Breast epithelium (tissue), 4 donors: ENCODE measurements around the gene ENDOV. TPM values are rescaled to one million over a fixed set of nuclear protein-coding genes. Genes with fewer than 3 reads are reported as not detected.

Experiments used
- DNase-seq, 2 donors: peaks; one replicate each; pipeline ENCODE4 v3.0.0-alpha.2; 2019; ENCODE audit warnings: low spot score in 2 of 2
- H3K27ac ChIP-seq, 2 donors: fragments of 200-600 bp; sonication (generic) in 1 of 2; one replicate each; pipeline ENCODE4 v1.5.1; 2016 to 2019; ENCODE audit warnings: mild to moderate bottlenecking in 1 of 2
- H3K27me3 ChIP-seq, 2 donors: fragments of 200-600 bp; sonication (generic) in 1 of 2; one replicate each; pipeline versions ENCODE4 v1.5.1 to v1.6.0; 2017 to 2019; ENCODE audit warnings: control low read depth in 1 of 2, mild to moderate bottlenecking in 1 of 2
- H3K36me3 ChIP-seq: fragments of 200-600 bp; one replicate; pipeline ENCODE4 v1.5.1; 2019
- H3K4me1 ChIP-seq, 2 donors: fragments of 200-600 bp; sonication (generic); one replicate each; pipeline ENCODE4 v1.5.1; 2016 to 2019; ENCODE audit warnings: control low read depth in 1 of 2
- H3K4me3 ChIP-seq, 3 donors: fragments of 200-600 bp; sonication (generic); 1 replicate in 2 of 3; 2 replicates in 1 of 3; pipeline ENCODE4 v1.5.1; 2016 to 2019; ENCODE audit warnings: mild to moderate bottlenecking in 3 of 3, moderate library complexity in 2 of 3
- H3K9me3 ChIP-seq, 2 donors: fragments of 200-600 bp; sonication (generic) in 1 of 2; one replicate each; pipeline ENCODE4 v1.5.1; 2016 to 2019; ENCODE audit warnings: control low read depth in 1 of 2
- CTCF ChIP-seq, 3 donors: fragments of 450-650 bp; IDR thresholded peaks; one replicate each; pipeline ENCODE4 v1.5.1; 2016 to 2017; ENCODE audit warnings: antibody characterized with exemption in 3 of 3, mild to moderate bottlenecking in 3 of 3, moderate library complexity in 3 of 3
- POLR2A ChIP-seq: fragments of 450-650 bp; IDR thresholded peaks from one replicate; pipeline ENCODE4 v1.6.1; 2016; ENCODE audit warnings: antibody characterized with exemption, mild to moderate bottlenecking, moderate library complexity
- POLR2AphosphoS5 ChIP-seq, 3 donors: sonication (generic); formaldehyde crosslinking; IDR thresholded peaks; one replicate each; pipeline ENCODE4 v1.6.1; 2017; ENCODE audit warnings: antibody characterized with exemption in 3 of 3
- intact Hi-C: fragments of 100-400 bp; cut with DNase I; formaldehyde crosslinking; loops from one replicate; pipeline ENCODE4 v1.15.1; 2023; ENCODE audit warnings: low total_unique reads
- total RNA-seq, 3 donors: library from RNA; depleted of rRNA; stranded (reverse); fragments of >200 nt; gene quantifications; one replicate each; pipeline ENCODE4 v1.1.0, GENCODE V29; 2016

Gene ENDOV
- total RNA-seq, 3 donors from 2014 or later, result 13.8 to 17.0 (median 16.7) TPM

DNA sequence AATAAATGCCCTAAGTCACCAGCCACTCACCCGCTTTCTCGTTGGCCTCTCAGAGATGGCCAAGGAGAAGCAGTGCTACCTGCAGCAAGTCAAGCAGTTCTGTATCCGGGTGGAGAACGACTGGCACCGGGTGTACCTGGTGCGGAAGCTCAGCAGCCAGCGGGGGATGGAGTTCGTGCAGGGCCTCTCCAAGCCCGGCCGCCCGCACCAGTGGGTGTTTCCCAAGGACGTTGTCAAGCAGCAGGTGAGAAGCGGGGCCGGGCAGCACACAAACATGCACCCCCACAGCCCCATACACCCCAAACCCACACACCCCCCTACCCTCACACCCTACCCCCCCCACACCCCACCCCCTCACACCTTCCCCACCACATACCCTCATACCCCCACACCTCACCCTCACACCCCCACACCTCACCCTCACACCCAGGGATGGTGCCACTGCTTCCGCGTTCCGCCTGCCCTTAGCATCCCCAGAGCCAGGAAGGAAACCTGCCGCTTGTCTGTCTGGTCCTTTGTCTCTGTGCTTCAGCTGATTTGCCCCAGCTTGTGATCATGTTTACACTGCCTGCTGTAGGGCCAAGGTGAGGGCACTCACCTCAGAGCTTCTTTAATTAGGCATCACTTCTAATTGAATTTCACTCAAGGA, 41.9 kb upstream of the ENDOV start:
- peak in 1 of 2 donors; percentile 40 for DNase-seq
- no peaks in the 10 kb centered on the region for H3K9me3 ChIP-seq
- no peaks in the 10 kb centered on the region for H3K27me3 ChIP-seq
- no peak overlapping the region for H3K4me3 ChIP-seq
- peaks cover 23% of the 10 kb centered on the region for H3K36me3 ChIP-seq
- H3K27ac ChIP-seq, result no peak overlapping the region
- intact Hi-C loops, result no loop called here
- no peaks in the 10 kb centered on the region for H3K4me1 ChIP-seq
- no peak for TF ChIP-seq POLR2A
- TF ChIP-seq POLR2AphosphoS5 (IDR thresholded peaks at IDR 0.05), result no peak
- no peak for TF ChIP-seq CTCF (IDR thresholded peaks at IDR 0.05)

DNA sequence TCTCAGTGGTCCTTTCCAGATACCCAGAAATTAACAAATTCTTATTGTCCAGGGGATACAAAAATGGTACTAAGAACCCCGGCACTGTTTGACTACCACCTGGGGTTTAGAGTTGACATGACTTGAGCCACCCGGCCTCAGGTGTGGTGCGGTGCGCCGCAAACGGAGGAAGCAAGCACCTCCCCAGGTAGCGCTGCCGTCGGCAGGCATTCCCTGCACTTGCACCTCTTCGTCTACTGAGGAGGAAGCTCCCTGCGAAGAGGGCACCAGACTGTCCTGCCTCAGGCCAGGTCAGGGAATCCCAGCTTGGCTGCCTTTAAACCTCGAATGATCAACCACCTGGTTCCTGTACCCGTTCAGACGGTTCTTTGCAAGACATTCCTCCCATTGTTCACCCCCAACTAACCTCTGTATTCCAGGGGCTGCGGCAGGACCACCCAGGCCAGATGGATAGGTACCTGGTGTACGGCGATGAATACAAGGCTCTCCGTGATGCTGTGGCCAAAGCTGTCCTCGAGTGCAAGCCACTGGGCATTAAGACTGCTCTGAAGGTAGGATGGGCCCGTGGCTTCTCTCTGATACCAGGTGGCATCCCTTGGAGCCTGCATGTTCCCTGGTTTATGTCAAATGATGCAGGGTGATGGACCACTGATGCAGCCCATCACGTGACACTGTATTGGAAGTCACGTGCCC, 40.8 kb upstream of the ENDOV start:
- Histone ChIP-seq H3K27me3 (no peaks in the 10 kb centered on the region), H3K27ac (no peak overlapping the region), H3K9me3 (no peaks in the 10 kb centered on the region), H3K4me1 (no peaks in the 10 kb centered on the region), H3K36me3 (peaks cover 23% of the 10 kb centered on the region), H3K4me3 (no peak overlapping the region)
- TF ChIP-seq POLR2A (no peak), POLR2AphosphoS5 (IDR thresholded peaks at IDR 0.05) (no peak), CTCF (IDR thresholded peaks at IDR 0.05) (no peak)
- peak in 1 of 2 donors; percentile 39 for DNase-seq
- intact Hi-C loops, result no loop called here

GRCh38 chr17:80374732-80375585, 40.0 kb upstream of the ENDOV start:
- Histone ChIP-seq H3K9me3 (no peaks in the 10 kb centered on the region), H3K4me1 (no peaks in the 10 kb centered on the region), H3K36me3 (peaks cover 23% of the 10 kb centered on the region), H3K4me3 (no peak overlapping the region), H3K27ac (no peak overlapping the region), H3K27me3 (no peaks in the 10 kb centered on the region)
- no peak for TF ChIP-seq CTCF (IDR thresholded peaks at IDR 0.05)
- TF ChIP-seq POLR2AphosphoS5 (IDR thresholded peaks at IDR 0.05), result no peak
- TF ChIP-seq POLR2A, result no peak
- DNase-seq, result peak in 1 of 2 donors; percentile 25
- intact Hi-C loops, result no loop called here

GRCh38 chr17:80376531-80376930, 38.4 kb upstream of the ENDOV start:
- DNase-seq, result peak in 1 of 2 donors; percentile 24
- H3K9me3 ChIP-seq, result no peaks in the 10 kb centered on the region
- no peak overlapping the region for H3K4me3 ChIP-seq
- H3K4me1 ChIP-seq, result no peaks in the 10 kb centered on the region
- no peak overlapping the region for H3K27ac ChIP-seq
- intact Hi-C loops, result no loop called here
- no peaks in the 10 kb centered on the region for H3K27me3 ChIP-seq
- no peak for TF ChIP-seq CTCF (IDR thresholded peaks at IDR 0.05)
- TF ChIP-seq POLR2A, result no peak
- no peak for TF ChIP-seq POLR2AphosphoS5 (IDR thresholded peaks at IDR 0.05)
- H3K36me3 ChIP-seq, result peaks cover 31% of the 10 kb centered on the region
